Glutamatergic neuron (in vitro differentiated cells): Measurements from ENCODE around the gene SH3PXD2B. TPM values are rescaled to one million over a fixed set of nuclear protein-coding genes. Genes with fewer than 3 reads are reported as not detected.
A peak's percentile ranks its signal among the peaks of the same experiment; 100 is the strongest.

Experiments used
- DNase-seq: peaks from one replicate; pipeline ENCODE4 v3.0.0; 2022
- H3K27ac Mint-ChIP-seq: one replicate; pipeline ENCODE4 v1.8.0; 2020; ENCODE audit warnings: mild to moderate bottlenecking, mixed read lengths, inconsistent platforms; ENCODE audit not compliant: unreplicated experiment
- H3K27me3 Mint-ChIP-seq: one replicate; pipeline ENCODE4 v1.8.0; 2020; ENCODE audit warnings: mild to moderate bottlenecking, moderate library complexity, mixed read lengths, inconsistent platforms; ENCODE audit not compliant: unreplicated experiment
- H3K36me3 Mint-ChIP-seq: one replicate; pipeline ENCODE4 v1.8.0; 2020; ENCODE audit warnings: mild to moderate bottlenecking, mixed read lengths, inconsistent platforms; ENCODE audit not compliant: unreplicated experiment
- H3K4me1 Mint-ChIP-seq: one replicate; pipeline ENCODE4 v1.8.0; 2020; ENCODE audit warnings: mild to moderate bottlenecking, low read depth, mixed read lengths, inconsistent platforms; ENCODE audit not compliant: unreplicated experiment
- H3K4me3 Mint-ChIP-seq: one replicate; pipeline ENCODE4 v1.8.0; 2020; ENCODE audit warnings: mild to moderate bottlenecking, mixed read lengths, inconsistent platforms; ENCODE audit not compliant: unreplicated experiment
- H3K9me3 Mint-ChIP-seq: one replicate; pipeline ENCODE4 v1.8.0; 2020; ENCODE audit warnings: mild to moderate bottlenecking, moderate library complexity, mixed read lengths, inconsistent platforms; ENCODE audit not compliant: unreplicated experiment
- total RNA-seq: library from RNA; stranded (reverse); fragmentation: NEBNext Ultra II Directional; extraction: Animal tissue kit (Norgen Biotek cat#: 25700); gene quantifications from one replicate; pipeline ENCODE4 v1.2.1, GENCODE V29; 2021; ENCODE audit not compliant: unreplicated experiment
- TF ChIP-seq, protein P1 (sequence below): fragments of 200-600 bp; sonication (generic); IDR thresholded peaks from one replicate; pipeline ENCODE4 v1.5.0; 2021; ENCODE audit not compliant: partially characterized antibody, unreplicated experiment

SH3PXD2B gene
- total RNA-seq, 1 donor from 2014 or later, result 96.8 TPM

DNA sequence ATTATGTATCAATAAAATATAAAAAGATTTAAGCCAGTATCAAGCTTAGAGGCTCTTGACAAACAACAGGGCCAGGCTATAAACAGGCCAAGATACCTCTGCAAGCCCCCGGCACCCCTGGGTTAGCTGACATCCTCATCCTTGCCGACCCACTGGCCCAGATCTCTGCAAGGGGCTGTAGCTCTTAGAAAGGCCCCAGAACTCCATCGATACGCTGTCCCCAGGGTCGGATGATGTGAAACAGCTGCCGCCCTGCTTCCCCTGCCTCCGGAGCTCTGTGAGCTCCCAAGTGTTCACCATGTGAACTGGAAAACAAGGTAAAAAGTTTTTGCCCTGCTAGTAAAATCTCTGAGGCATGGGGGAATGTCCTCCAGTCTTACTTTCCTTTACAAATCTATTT lies 20.1 kb downstream of the SH3PXD2B start:
- no peaks in the 10 kb centered on the region for H3K36me3 Mint-ChIP-seq
- H3K4me3 Mint-ChIP-seq, result peak overlapping the region; percentile 30
- DNase-seq, result no peak
- H3K27ac Mint-ChIP-seq, result no peak overlapping the region
- H3K9me3 Mint-ChIP-seq, result peaks cover 1% of the 10 kb centered on the region
- H3K27me3 Mint-ChIP-seq, result no peaks in the 10 kb centered on the region
- H3K4me1 Mint-ChIP-seq, result peaks cover 32% of the 10 kb centered on the region
- TF ChIP-seq, protein P1, sequence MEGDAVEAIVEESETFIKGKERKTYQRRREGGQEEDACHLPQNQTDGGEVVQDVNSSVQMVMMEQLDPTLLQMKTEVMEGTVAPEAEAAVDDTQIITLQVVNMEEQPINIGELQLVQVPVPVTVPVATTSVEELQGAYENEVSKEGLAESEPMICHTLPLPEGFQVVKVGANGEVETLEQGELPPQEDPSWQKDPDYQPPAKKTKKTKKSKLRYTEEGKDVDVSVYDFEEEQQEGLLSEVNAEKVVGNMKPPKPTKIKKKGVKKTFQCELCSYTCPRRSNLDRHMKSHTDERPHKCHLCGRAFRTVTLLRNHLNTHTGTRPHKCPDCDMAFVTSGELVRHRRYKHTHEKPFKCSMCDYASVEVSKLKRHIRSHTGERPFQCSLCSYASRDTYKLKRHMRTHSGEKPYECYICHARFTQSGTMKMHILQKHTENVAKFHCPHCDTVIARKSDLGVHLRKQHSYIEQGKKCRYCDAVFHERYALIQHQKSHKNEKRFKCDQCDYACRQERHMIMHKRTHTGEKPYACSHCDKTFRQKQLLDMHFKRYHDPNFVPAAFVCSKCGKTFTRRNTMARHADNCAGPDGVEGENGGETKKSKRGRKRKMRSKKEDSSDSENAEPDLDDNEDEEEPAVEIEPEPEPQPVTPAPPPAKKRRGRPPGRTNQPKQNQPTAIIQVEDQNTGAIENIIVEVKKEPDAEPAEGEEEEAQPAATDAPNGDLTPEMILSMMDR, result no peak

DNA sequence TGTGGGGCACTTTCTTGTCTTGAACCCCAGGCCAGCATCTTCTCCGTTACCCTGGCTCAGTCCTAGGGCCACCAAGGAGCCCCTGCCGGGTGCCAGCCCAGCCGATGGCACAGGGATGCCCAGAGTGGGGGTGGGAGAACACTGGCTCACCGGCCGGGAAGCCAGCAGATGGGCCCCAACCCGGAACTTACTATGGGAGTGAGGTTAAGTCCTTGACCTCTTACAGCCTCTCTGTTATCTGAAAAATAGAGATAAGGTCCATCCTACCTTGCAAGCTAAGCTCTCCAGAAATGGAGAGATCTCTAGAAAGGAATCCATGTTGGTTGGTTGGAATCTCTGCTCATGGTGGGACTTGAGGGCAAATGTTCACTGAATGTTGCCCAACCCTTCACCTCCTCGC lies 20.8 kb downstream of the SH3PXD2B start:
- H3K4me1 Mint-ChIP-seq, result peaks cover 37% of the 10 kb centered on the region
- no peaks in the 10 kb centered on the region for H3K36me3 Mint-ChIP-seq
- H3K27ac Mint-ChIP-seq, result no peak overlapping the region
- H3K27me3 Mint-ChIP-seq, result no peaks in the 10 kb centered on the region
- no peak overlapping the region for H3K4me3 Mint-ChIP-seq
- no peaks in the 10 kb centered on the region for H3K9me3 Mint-ChIP-seq
- TF ChIP-seq, protein P1, result no peak
- no peak for DNase-seq

DNA sequence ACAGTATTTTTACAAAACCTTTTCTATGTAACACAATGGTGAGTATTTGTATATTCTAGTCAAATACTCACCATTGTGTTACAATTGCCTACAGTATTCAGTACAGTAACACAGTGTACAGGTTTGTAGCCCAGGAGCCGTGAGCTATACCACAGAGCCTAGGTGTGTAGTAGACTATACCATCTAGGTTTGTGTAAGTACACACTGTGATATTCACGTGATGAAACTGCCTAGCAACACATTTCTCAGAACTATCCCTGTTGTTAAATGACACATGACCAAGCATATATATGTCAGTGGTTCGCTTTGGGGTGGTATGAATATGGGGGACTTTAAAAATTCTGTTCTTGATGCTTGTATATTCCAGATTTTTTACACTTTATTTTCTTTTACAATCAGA lies 21.3 kb downstream of the SH3PXD2B start:
- peaks cover 36% of the 10 kb centered on the region for H3K4me1 Mint-ChIP-seq
- H3K27me3 Mint-ChIP-seq, result no peaks in the 10 kb centered on the region
- H3K9me3 Mint-ChIP-seq, result no peaks in the 10 kb centered on the region
- H3K4me3 Mint-ChIP-seq, result no peak overlapping the region
- no peak overlapping the region for H3K27ac Mint-ChIP-seq
- no peak for DNase-seq
- TF ChIP-seq, protein P1, result no peak
- no peaks in the 10 kb centered on the region for H3K36me3 Mint-ChIP-seq

DNA sequence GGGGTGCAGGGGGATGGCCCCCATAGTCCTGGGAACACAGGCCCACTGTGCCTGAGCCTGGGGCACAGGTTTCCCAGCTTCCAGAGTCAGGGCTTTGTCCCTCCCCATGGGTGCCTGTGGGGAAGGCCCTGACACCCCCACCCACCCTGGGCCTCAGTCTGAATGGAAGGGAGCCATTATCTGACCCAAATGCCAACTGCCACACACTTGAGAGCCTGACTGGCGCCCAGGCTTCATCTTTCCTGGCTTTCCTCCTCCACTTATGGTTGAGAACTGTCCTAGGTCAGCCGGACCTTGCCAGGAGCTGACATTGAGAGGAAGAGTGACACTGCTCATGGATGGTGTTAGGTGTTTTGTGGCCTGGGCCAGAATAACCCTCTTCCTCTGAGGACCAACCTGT lies 24.0 kb downstream of the SH3PXD2B start:
- Mint-ChIP-seq H3K9me3 (peaks cover 1% of the 10 kb centered on the region), H3K4me1 (peaks cover 42% of the 10 kb centered on the region), H3K36me3 (no peaks in the 10 kb centered on the region), H3K27me3 (peaks cover 2% of the 10 kb centered on the region), H3K27ac (no peak overlapping the region), H3K4me3 (no peak overlapping the region)
- TF ChIP-seq, protein P1, result no peak
- DNase-seq, result no peak

DNA sequence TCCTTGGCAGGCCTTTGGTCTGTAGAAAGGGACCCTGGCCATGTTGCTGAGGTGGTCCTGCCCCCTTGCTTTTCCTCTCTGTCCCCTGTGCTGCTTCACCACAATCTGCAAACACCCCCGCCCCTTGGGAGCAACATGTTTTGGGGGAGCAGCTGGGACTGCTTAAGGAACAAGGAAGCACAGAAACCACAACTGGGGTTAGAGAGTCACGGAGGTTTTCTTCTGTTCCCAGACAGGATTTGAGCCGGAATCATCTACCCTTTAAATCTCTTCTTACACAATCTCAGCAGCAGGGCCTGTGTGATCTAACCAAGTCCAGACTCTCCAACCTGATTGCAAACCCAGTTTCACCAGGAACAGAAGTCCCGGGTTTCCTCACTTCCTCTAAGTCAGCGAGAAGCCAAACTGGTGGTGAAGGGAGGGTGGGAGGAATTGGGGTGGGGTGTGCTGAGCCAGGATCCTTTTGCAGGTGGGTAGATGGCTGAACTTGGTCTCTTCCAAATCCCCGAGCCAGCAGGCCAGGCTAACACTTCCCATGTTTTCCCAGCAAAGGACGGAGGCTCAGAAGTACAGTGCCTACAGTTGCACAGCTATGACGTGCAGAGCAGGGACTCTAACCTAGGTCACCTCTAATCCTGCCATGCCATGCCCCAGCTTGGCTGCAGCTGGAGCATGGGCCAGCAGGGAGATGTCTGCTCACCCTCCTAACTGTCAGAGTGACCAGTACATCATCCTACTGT lies 25.0 kb downstream of the SH3PXD2B start:
- peaks cover 5% of the 10 kb centered on the region for H3K27me3 Mint-ChIP-seq
- DNase-seq, result no peak
- H3K4me3 Mint-ChIP-seq, result no peak overlapping the region
- H3K9me3 Mint-ChIP-seq, result peaks cover 1% of the 10 kb centered on the region
- H3K36me3 Mint-ChIP-seq, result no peaks in the 10 kb centered on the region
- H3K4me1 Mint-ChIP-seq, result peaks cover 47% of the 10 kb centered on the region
- no peak overlapping the region for H3K27ac Mint-ChIP-seq
- TF ChIP-seq, protein P1, result no peak
